Ishikawa (cell line): ENCODE measurements around the gene KIAA0586.

ENCODE experiments used
- EP300 ChIP-seq: IDR thresholded peaks from 2 replicates; pipeline ENCODE4 v1.6.1; 2012; ENCODE audit warnings: borderline replicate concordance
- FOXM1 ChIP-seq: IDR thresholded peaks from 2 replicates; pipeline ENCODE4 v1.6.1; 2012; ENCODE audit warnings: low read depth, borderline replicate concordance
- TF ChIP-seq, protein P1 (sequence below): IDR thresholded peaks from 2 replicates; pipeline ENCODE4 v1.6.1; 2012; ENCODE audit warnings: low read depth, mild to moderate bottlenecking

DNA sequence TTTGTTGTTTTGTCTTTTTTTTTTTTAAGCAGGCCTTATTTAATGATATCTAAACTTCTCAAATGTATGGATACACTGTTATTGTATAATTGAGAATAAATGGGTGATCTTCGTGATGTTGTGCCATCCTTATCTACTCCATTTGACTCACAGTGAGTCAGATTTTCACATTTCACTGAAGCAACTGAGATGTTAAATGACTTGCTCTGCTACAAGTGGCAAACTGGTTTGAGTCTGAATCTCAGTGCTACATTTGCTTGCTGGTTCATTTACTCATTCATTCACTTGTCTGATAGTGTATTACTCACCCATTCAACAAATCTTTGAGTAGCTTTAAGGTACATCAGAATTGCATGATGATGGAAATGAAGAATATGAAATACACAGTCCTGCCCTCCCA, 2.6 kb downstream of the KIAA0586 start:
- TF ChIP-seq, protein P1, sequence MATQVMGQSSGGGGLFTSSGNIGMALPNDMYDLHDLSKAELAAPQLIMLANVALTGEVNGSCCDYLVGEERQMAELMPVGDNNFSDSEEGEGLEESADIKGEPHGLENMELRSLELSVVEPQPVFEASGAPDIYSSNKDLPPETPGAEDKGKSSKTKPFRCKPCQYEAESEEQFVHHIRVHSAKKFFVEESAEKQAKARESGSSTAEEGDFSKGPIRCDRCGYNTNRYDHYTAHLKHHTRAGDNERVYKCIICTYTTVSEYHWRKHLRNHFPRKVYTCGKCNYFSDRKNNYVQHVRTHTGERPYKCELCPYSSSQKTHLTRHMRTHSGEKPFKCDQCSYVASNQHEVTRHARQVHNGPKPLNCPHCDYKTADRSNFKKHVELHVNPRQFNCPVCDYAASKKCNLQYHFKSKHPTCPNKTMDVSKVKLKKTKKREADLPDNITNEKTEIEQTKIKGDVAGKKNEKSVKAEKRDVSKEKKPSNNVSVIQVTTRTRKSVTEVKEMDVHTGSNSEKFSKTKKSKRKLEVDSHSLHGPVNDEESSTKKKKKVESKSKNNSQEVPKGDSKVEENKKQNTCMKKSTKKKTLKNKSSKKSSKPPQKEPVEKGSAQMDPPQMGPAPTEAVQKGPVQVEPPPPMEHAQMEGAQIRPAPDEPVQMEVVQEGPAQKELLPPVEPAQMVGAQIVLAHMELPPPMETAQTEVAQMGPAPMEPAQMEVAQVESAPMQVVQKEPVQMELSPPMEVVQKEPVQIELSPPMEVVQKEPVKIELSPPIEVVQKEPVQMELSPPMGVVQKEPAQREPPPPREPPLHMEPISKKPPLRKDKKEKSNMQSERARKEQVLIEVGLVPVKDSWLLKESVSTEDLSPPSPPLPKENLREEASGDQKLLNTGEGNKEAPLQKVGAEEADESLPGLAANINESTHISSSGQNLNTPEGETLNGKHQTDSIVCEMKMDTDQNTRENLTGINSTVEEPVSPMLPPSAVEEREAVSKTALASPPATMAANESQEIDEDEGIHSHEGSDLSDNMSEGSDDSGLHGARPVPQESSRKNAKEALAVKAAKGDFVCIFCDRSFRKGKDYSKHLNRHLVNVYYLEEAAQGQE: no peak
- no peak for TF ChIP-seq EP300
- TF ChIP-seq FOXM1: no peak
